HG02798 (cell line): ENCODE measurements around the gene TRAM1L1.

Experiments used
- ATAC-seq: cut with Tn5 transposase; IDR thresholded peaks from one replicate; pipeline ENCODE4 v1.9.1; 2021; ENCODE audit warnings: mild to moderate bottlenecking; ENCODE audit not compliant: unreplicated experiment, poor library complexity

The TRAM1L1 gene

DNA sequence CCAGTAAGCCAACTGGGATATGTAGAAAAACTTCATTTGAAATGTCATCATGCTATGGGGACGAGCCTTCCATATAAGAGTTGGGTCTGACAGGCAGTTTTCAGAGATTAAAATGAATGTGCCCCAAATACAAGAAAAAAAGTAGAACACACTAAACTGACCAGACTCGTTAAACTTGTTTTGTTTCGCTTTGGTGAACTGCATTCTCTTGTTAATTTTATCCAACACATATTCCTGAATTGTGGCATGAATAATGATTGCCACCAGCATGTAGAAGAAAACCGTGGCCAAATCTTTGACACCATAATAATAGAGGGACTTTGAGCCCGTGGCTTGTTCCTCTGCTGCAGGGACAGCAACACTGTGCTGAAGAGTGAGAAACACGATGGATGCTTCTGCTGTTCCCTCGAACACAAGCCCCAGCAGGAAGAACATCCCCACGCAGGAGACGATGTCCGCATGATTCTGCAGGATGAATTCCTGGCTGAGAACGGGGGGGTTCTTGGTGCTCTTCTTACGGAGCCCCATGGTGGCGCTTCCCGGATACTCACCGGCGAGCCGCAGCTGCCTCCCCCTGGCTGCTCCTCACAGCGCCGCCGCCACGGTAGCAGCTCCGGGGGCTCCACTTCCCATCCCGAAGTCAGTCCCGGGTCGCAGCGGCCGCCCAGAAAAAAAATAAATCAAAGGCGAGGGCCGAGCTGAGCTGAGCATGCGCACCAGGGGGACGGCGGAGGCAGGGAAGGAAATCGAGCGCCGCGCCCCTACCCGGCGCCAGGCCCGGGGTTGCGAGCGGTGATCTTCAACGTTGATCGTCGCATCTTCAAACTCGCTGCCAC is at the start of gene TRAM1L1:
TRAM1L1 (minus strand) TSS at position 711 of the 836 bp plus-strand sequence; CDS start at position 528, 183 bp downstream.
- ATAC-seq: no peak

DNA sequence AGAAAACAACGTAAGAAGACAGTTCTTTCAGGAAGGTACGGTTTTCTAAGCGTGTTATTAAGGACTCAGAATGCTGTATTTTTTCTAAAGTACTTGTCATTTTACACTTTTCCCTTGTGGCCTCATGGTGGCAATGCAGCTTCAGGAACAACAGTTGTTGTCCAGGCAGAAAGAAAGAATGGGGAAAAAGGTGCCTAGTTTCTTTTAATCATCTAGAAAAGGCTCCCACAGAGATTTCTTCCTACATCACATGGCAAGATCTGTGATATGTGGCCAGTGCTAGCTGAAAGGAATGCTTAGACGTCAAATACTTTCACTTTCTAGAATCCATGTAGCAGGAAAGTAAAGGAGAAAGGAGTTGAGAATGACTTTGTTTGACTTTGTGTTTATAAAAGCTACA is 49.0 kb upstream of the TRAM1L1 start:
- no peak for ATAC-seq

DNA sequence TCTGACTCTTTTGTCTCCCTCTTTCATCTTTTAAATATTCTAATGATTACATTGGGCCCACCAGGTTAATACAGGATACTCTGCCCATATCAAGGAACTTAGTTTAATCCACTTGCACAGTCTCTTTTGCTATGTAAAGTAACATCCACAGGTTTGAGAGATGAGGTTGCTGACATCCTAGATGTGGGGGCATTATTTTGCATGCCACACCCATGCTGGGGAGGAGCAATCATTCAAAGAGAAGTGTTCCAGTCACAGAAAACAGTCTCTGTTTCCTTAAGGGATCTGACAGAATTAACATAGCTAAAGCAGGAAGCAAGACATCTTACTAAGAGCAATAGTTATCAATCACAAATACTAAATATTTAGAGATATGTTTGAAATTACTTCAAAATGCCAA is 11.5 kb upstream of the TRAM1L1 start:
- ATAC-seq: no peak

DNA sequence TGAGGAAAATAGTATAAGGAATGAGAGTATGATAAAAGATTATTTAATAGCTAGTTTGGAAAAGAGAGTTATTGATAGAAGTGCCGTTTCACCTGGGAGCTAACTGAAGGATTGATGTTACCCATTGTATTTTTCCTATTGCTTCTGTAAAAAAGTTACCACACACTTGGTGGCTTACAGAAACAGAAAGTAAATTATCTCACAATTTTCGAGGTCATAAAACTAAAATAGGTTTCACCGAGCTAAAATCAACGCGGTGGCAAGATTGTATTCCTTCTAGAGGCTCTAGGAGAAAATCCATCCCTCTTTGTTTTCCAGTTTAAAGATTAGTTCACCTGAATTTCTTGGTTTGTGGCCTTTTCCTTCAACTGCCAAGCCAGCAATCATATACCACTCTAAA is 11.1 kb upstream of the TRAM1L1 start:
- no peak for ATAC-seq

DNA sequence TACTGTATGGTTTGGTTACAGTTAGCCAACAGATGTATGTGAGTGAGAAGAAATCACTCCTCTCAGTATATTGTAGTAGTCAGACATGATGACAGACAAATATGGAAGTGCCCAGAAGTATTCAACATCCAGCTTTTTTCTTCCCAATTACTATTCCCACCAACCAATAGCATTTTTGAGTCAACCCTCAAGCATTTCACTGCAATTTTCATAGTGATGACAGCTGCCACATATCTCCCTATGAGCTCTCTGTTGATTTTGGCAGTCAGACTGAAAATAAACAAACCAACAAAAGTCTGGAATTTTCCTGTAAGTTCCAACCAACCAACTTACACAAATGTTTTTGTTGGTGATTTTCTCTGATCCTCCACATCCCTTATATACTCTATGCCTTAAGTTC is 8.2 kb upstream of the TRAM1L1 start:
- no peak for ATAC-seq

DNA sequence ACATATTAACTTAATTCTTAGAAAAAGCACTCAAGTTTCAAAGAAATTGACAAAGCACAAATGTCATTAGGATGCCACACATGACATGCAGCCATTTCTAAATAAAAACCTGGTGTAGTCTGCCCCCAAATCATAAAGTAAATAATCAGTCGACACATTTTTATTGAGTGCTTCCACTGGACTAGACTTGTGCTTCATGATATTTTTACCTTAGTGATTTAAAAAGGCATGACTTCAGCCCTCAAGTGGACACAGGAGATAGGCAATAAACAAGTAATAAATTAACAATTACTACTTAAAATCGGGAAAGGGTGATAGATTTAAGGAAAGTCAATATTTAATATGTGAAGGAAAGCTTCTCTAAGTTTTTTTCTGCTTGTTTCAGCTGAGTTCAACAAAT is 7.6 kb downstream of the TRAM1L1 start:
- no peak for ATAC-seq

DNA sequence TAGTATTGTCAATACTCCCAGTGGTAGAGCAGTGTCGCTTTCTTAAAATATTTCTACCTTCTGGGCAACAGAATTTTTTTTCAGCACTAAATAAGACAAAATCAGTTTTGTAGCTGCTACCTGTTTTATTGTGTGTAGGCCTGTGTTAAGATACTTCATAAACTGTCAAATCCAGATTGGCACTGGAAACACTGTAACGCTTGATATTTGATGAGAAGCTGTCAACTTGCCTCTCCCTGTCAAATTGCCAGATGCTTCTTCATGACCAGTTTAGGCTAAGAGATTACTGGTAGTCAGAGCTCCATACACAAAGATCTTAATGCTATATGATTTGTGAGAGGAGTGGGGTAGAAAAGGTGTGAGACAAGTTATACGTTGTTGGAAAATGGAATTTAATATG is 17.3 kb downstream of the TRAM1L1 start:
- no peak for ATAC-seq

DNA sequence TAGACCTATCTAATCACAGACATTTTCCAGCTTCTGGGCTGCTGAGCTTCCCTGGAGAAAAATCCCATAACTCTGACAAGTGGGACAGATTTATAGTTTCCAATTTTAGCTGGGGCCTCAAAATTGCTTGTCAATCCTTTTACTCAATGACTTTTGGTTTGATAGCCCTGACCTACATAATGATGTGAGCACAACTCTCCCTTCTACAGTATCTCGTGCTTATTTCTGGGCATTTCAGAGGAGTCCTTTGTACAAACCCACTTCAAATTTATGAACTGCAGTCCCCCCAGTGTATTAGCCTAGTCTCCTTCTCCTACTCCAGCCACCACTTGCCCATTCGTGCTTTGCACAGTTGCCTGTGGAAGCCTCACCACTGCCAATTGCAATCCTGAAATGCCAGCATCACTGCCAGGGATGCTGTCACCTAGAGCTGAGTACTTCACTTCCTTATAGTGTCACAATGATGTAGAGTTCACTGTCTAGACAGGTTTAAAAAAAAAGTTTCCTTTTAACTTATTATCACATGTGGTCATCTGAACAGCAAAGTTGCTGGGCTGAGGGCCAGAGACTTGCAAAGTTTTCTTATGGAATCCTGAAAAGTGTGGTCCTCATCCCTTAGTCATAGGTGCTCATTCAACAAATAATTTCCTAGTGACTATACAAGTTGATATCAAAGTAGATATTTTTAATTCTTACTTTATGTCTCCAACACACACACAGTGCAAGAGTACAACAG is 21.2 kb downstream of the TRAM1L1 start:
- ATAC-seq: no peak

DNA sequence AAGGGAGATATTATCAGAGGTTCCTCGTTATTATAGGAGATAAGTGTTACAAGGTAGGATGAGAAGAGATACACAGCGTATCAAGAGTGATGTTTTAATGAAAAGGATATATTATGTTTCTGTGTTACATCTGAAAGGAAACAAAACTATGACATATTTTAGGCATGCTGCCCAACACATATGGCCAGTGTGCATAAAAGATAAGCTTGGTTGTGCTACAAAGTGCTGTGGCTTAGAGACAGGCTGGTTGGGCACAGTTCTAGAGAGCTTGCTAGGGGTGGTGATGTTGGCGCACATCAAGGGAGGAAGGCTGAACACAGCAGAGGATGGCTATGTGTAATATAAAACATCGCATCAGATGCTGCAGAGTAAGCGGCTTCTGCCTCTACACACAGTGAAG is 42.4 kb downstream of the TRAM1L1 start:
- no peak for ATAC-seq
